SU-DHL-6 (cell line): ENCODE measurements around the gene PCYOX1L.

ENCODE experiments used
- H2AFZ ChIP-seq: fragments of 200-600 bp; sonication (generic); 2 replicates; pipeline ENCODE4 v1.6.1; 2014; ENCODE audit warnings: low read depth, mild to moderate bottlenecking, moderate library complexity, mixed read lengths, antibody characterized with exemption, low read length; ENCODE audit not compliant: severe bottlenecking
- H3F3A ChIP-seq: fragments of 200-600 bp; shearing (Covaris generic); 2 replicates; pipeline ENCODE4 v1.6.0; 2016; ENCODE audit warnings: antibody characterized with exemption, mild to moderate bottlenecking; ENCODE audit not compliant: insufficient read depth
- H3K27ac ChIP-seq: fragments of 200-600 bp; sonication (generic); 2 replicates; pipeline ENCODE4 v1.5.1; 2016; ENCODE audit warnings: low read depth, mild to moderate bottlenecking, low read length, moderate library complexity, mixed read lengths
- H3K27me3 ChIP-seq: fragments of 200-600 bp; sonication (generic), shearing (Covaris generic); 2 replicates; pipeline ENCODE4 v1.6.0; 2014; ENCODE audit warnings: mild to moderate bottlenecking, low read length
- H3K36me3 ChIP-seq: fragments of 200-600 bp; sonication (generic); 2 replicates; pipeline ENCODE4 v1.6.1; 2014; ENCODE audit warnings: mild to moderate bottlenecking, low read length, mixed read lengths
- H3K4me2 ChIP-seq: fragments of 300-600, 200-600 bp; shearing (Covaris generic), sonication (generic); 2 replicates; pipeline ENCODE4 v1.6.0; 2014; ENCODE audit warnings: low read length, low read depth, mild to moderate bottlenecking; ENCODE audit not compliant: poor library complexity, severe bottlenecking
- H3K4me3 ChIP-seq: fragments of 200-600 bp; sonication (generic); 2 replicates; pipeline ENCODE4 v1.5.1; 2014; ENCODE audit warnings: antibody characterized with exemption, low read length, mild to moderate bottlenecking, mixed read lengths; ENCODE audit not compliant: insufficient read depth, poor library complexity, severe bottlenecking
- H3K79me2 ChIP-seq: fragments of 200-600 bp; sonication (generic); 2 replicates; pipeline ENCODE4 v1.6.1; 2014; ENCODE audit warnings: mild to moderate bottlenecking, low read length, moderate library complexity; ENCODE audit not compliant: insufficient read depth
- H3K9ac ChIP-seq: fragments of 200-600 bp; sonication (generic); 2 replicates; pipeline ENCODE4 v1.7.0; 2014; ENCODE audit warnings: mild to moderate bottlenecking, low read length
- H3K9me2 ChIP-seq: fragments of 200-600 bp; sonication (generic); replicated peaks from 2 replicates; pipeline ENCODE4 v1.6.1; 2014; ENCODE audit warnings: low read length; ENCODE audit not compliant: insufficient read depth
- H3K9me3 ChIP-seq: fragments of 200-600 bp; sonication (generic); 2 replicates; pipeline ENCODE4 v1.6.1; 2014; ENCODE audit warnings: low read length, mixed read lengths; ENCODE audit not compliant: insufficient read depth
- H4K20me1 ChIP-seq: fragments of 200-600 bp; sonication (generic); 2 replicates; pipeline ENCODE4 v1.6.1; 2014; ENCODE audit warnings: low read depth, mild to moderate bottlenecking, antibody characterized with exemption, low read length, moderate library complexity, mixed read lengths
- EZH2phosphoT487 ChIP-seq: fragments of 200-600 bp; sonication (generic), shearing (Covaris generic); conservative IDR thresholded peaks from 2 replicates; pipeline ENCODE4 v1.6.1; 2018; ENCODE audit warnings: mild to moderate bottlenecking, antibody characterized with exemption, low read length, moderate library complexity, mixed read lengths
- TF ChIP-seq, protein P1 (sequence below): fragments of 200-600 bp; sonication (generic); IDR thresholded peaks from one replicate; pipeline ENCODE4 v1.5.1; 2017; ENCODE audit warnings: antibody characterized with exemption, mild to moderate bottlenecking, low read length, moderate library complexity; ENCODE audit not compliant: insufficient read depth, poor library complexity, severe bottlenecking

Gene PCYOX1L

DNA sequence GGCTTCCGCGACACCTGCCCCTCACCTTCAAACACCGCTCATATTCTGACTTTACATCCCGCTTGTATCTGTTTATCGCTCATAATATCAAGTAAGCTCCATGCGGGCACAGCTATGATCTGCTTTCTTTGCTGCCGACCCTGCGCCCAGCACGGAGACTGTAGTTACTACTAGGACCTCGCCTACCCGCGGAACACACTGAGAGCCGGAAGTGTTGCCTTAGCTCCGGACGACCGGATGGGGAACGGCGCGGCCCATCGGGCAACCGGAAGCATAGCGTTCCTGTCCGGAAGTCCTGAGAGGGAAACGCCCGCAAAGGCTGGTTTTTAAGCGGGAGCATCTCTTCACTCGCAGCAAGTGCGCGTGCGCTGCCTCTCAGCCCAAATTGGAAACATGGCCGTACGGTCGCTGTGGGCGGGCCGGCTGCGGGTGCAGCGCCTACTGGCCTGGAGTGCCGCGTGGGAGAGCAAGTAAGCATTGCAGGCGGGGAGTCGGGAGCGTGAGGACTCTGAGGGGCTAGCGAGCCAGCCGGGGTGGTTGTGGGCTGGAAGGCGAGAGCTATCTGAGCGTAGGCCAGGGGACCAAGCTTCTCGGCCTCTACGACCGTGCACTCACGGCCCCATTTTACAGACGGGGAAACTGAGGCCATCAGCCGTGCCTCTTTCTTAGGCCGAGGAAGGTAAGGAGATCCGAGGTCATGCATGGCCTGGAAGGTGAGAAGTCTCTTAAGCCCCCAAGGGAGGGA, 12.5 kb upstream of the PCYOX1L start, which contains the start of gene GRPEL2:
GRPEL2 (plus strand) TSS at position 353 of the 745 bp plus-strand sequence; CDS start at position 394, 41 bp downstream.
- Histone ChIP-seq H3F3A (peaks cover 14% of the 10 kb centered on the region), H3K9me2 (no peaks in the 10 kb centered on the region), H3K9me3 (no peaks in the 10 kb centered on the region), H3K36me3 (peaks cover 26% of the 10 kb centered on the region), H3K27me3 (no peaks in the 10 kb centered on the region), H3K4me3 (peak within 1 kb of the TSS; percentile 99), H4K20me1 (no peaks in the 10 kb centered on the region), H2AFZ (peak within 1 kb of the TSS; percentile 84), H3K4me2 (peak within 1 kb of the TSS; percentile 75), H3K27ac (peak within 1 kb of the TSS; percentile 87), H3K9ac (peak within 1 kb of the TSS; percentile 98), H3K79me2 (peaks cover 37% of the 10 kb centered on the region)
- TF ChIP-seq, protein P1, sequence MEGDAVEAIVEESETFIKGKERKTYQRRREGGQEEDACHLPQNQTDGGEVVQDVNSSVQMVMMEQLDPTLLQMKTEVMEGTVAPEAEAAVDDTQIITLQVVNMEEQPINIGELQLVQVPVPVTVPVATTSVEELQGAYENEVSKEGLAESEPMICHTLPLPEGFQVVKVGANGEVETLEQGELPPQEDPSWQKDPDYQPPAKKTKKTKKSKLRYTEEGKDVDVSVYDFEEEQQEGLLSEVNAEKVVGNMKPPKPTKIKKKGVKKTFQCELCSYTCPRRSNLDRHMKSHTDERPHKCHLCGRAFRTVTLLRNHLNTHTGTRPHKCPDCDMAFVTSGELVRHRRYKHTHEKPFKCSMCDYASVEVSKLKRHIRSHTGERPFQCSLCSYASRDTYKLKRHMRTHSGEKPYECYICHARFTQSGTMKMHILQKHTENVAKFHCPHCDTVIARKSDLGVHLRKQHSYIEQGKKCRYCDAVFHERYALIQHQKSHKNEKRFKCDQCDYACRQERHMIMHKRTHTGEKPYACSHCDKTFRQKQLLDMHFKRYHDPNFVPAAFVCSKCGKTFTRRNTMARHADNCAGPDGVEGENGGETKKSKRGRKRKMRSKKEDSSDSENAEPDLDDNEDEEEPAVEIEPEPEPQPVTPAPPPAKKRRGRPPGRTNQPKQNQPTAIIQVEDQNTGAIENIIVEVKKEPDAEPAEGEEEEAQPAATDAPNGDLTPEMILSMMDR: no peak
- TF ChIP-seq EZH2phosphoT487: no peak

DNA sequence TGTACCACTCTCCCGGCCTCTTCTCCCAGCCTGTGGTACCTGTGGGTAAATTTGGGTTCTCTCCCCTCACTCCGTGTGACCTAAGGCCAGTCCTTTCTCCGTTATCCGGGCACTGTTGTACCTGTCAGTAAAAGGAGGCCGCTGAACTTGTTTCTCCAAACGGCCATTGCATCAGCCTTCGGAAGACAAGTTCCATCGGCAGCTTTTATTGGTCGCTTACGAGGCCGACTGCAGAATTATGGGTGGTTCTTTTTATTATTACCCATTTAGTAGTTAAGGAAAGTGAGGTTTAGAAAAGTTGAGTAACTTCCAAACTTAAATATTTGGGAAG, 12.0 kb upstream of the PCYOX1L start:
- no peaks in the 10 kb centered on the region for H3K9me3 ChIP-seq
- H3K27me3 ChIP-seq: no peaks in the 10 kb centered on the region
- H4K20me1 ChIP-seq: no peaks in the 10 kb centered on the region
- TF ChIP-seq EZH2phosphoT487: no peak
- TF ChIP-seq, protein P1: no peak
- H3K9me2 ChIP-seq: no peaks in the 10 kb centered on the region
- H3K79me2 ChIP-seq: peaks cover 42% of the 10 kb centered on the region
- peak overlapping the region; percentile 99 for H3K4me3 ChIP-seq
- H3K36me3 ChIP-seq: peaks cover 31% of the 10 kb centered on the region
- peaks cover 15% of the 10 kb centered on the region for H3F3A ChIP-seq
- H2AFZ ChIP-seq: peak overlapping the region; percentile 68
- peak overlapping the region; percentile 87 for H3K27ac ChIP-seq
- peak overlapping the region; percentile 75 for H3K4me2 ChIP-seq
- peak overlapping the region; percentile 98 for H3K9ac ChIP-seq

DNA sequence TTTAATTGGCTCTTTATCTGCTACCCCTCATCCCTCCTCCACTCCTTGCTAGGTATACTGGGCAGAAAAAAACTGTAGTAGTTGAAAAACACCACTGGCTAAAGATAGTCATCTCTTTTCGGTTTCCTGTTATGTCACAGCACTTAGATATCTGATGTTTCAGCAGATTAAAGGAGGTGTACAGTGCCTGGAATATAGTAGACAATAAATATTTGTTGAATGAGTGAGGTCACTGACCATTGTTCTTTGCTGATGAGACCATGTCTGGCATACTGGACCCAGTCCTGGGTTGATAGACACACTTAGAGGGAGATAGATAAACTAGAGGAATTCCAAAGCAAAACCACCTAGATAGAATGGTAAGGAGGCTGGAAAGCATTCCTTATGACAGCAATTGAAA, 9.3 kb upstream of the PCYOX1L start:
- H3K27ac ChIP-seq: no peak overlapping the region
- H3K4me2 ChIP-seq: no peak overlapping the region
- H2AFZ ChIP-seq: no peak overlapping the region
- H3K9me3 ChIP-seq: no peaks in the 10 kb centered on the region
- H3K79me2 ChIP-seq: peaks cover 63% of the 10 kb centered on the region
- H3K27me3 ChIP-seq: no peaks in the 10 kb centered on the region
- peaks cover 53% of the 10 kb centered on the region for H3K36me3 ChIP-seq
- peaks cover 29% of the 10 kb centered on the region for H3F3A ChIP-seq
- no peak overlapping the region for H3K9ac ChIP-seq
- H3K9me2 ChIP-seq: no peaks in the 10 kb centered on the region
- no peak for TF ChIP-seq EZH2phosphoT487
- TF ChIP-seq, protein P1: no peak
- H4K20me1 ChIP-seq: 0 out of 2 replicates have a peak, but pooled peaks cover 13% of the 10 kb centered on the region
- H3K4me3 ChIP-seq: no peak overlapping the region
